Prostate gland (tissue), 2 donors: ENCODE measurements around the gene IREB2. TPM values are rescaled to one million over a fixed set of nuclear protein-coding genes. Genes with fewer than 3 reads are reported as not detected.
A peak's percentile ranks its signal among the peaks of the same experiment; 100 is the strongest.

Source experiments
- DNase-seq: peaks from one replicate; pipeline ENCODE4 v3.0.0-alpha.2; 2019; ENCODE audit warnings: low spot score
- H3K27ac ChIP-seq, 2 donors: fragments of 200-600 bp; sonication (generic); 2 replicates each; pipeline ENCODE4 v1.5.1; 2017 to 2019
- H3K27me3 ChIP-seq: fragments of 200-600 bp; sonication (generic); replicated peaks from 2 replicates; pipeline ENCODE4 v1.5.1; 2019; ENCODE audit not compliant: insufficient read depth
- H3K36me3 ChIP-seq, 2 donors: fragments of 200-600 bp; sonication (generic); 1 replicate in 1 of 2; 2 replicates in 1 of 2; pipeline versions ENCODE4 v1.5.1 to v1.8.1; 2017 to 2019
- H3K4me1 ChIP-seq: fragments of 200-600 bp; sonication (generic); replicated peaks from 2 replicates; pipeline ENCODE4 v1.5.1; 2019
- H3K4me3 ChIP-seq, 2 donors: fragments of 200-600 bp; sonication (generic); 2 replicates each; pipeline ENCODE4 v1.5.1; 2017 to 2019
- H3K9me3 ChIP-seq: fragments of 200-600 bp; sonication (generic); 2 replicates; pipeline ENCODE4 v1.5.1; 2017
- POLR2A ChIP-seq: fragments of 450-650 bp; IDR thresholded peaks from one replicate; pipeline ENCODE4 v1.6.1; 2016; ENCODE audit warnings: antibody characterized with exemption, mild to moderate bottlenecking
- POLR2AphosphoS5 ChIP-seq: sonication (generic); formaldehyde crosslinking; IDR thresholded peaks from one replicate; pipeline ENCODE4 v1.6.1; 2017; ENCODE audit warnings: antibody characterized with exemption
- WGBS: methylation state at CpG from one replicate; pipeline ENCODE4 v1.1.5; 2018; 5-methylcytosine and 5-hydroxymethylcytosine counted together
- intact Hi-C: fragments of 100-400 bp; cut with DNase I; formaldehyde crosslinking; loops from one replicate; pipeline ENCODE4 v1.14.2; 2022
- total RNA-seq, 2 donors: library from RNA; depleted of rRNA; stranded (reverse); fragments of >200 nt; gene quantifications; one replicate each; pipeline ENCODE4 v1.1.0, GENCODE V29; 2016
- TF ChIP-seq, protein P1 (sequence below), 4 experiments: fragments of 200-600 bp in 2 of 4; fragments of 450-650 bp in 2 of 4; sonication (generic) in 2 of 4; IDR thresholded peaks; 1 replicate in 3 of 4; 2 replicates in 1 of 4; pipeline ENCODE4 v1.5.1; 2016 to 2019; ENCODE audit warnings: antibody characterized with exemption in 4 of 4, mild to moderate bottlenecking in 2 of 4, moderate library complexity in 2 of 4

IREB2 gene
- total RNA-seq, 2 donors from 2014 or later = 30.5 to 39.0 TPM

DNA sequence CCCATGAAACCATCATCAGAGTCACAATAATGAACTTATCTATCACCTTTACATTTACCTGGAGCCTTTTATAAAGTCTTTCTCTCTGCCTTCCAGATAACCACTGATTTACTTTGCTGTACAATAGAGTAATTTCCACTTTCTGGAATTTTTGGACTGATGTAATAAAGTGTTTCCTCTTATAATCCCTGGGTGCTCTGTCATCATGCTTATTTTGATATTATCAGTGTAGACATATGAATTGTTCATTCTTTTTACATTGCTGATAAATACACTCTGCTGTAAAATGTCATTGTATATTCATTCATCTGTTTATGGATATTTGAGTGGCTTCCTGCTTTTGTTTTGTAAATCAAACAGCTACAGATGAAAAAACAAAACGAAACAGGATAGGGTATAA, 27.0 kb upstream of the IREB2 start:
- TF ChIP-seq, protein P1, sequence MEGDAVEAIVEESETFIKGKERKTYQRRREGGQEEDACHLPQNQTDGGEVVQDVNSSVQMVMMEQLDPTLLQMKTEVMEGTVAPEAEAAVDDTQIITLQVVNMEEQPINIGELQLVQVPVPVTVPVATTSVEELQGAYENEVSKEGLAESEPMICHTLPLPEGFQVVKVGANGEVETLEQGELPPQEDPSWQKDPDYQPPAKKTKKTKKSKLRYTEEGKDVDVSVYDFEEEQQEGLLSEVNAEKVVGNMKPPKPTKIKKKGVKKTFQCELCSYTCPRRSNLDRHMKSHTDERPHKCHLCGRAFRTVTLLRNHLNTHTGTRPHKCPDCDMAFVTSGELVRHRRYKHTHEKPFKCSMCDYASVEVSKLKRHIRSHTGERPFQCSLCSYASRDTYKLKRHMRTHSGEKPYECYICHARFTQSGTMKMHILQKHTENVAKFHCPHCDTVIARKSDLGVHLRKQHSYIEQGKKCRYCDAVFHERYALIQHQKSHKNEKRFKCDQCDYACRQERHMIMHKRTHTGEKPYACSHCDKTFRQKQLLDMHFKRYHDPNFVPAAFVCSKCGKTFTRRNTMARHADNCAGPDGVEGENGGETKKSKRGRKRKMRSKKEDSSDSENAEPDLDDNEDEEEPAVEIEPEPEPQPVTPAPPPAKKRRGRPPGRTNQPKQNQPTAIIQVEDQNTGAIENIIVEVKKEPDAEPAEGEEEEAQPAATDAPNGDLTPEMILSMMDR (IDR thresholded peaks at IDR 0.05) = no peak
- TF ChIP-seq POLR2AphosphoS5 (no peak), POLR2A (no peak)
- Histone ChIP-seq H3K27ac (no peak overlapping the region), H3K27me3 (no peaks in the 10 kb centered on the region), H3K9me3 (no peaks in the 10 kb centered on the region), H3K36me3 (no peaks in the 10 kb centered on the region), H3K4me3 (no peak overlapping the region), H3K4me1 (no peaks in the 10 kb centered on the region)
- no peak for DNase-seq
- intact Hi-C loops = no loop called here
- 26% methylated on average over 1 of the region's 1 CpG for WGBS

DNA sequence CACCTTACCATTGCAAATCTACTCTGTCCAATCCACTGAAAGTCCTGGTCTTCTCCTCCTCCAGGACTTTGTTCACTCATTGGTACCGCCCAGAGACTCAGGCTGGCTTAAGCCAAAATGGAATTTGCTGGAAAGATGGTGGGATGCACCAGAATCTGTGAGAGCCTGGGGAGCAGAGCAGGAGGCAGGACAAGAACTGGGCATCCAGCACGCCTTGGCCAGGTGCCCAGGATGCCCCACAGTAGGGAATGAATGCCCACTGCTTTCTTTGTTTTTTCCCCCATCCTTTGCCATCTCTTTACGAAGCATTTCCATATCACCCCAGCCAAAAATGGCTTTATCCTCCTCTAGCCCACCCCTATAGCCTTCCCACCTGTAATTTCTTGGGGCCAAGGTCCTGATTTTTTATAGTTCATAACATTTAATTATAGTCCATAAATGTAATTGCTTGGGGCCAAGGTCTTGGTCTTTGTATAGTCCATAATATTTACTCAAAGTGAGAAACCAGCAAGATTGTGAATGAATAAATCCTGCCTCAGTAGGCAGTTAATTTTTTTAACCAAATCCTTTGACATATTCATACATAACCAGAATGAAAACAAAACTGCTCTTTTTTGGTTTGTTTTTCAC, 23.3 kb upstream of the IREB2 start:
- intact Hi-C loops = no loop called here
- no peak for TF ChIP-seq POLR2A
- TF ChIP-seq POLR2AphosphoS5 = no peak
- TF ChIP-seq, protein P1 (IDR thresholded peaks at IDR 0.05) = no peak
- no peaks in the 10 kb centered on the region for H3K27me3 ChIP-seq
- H3K4me1 ChIP-seq = no peaks in the 10 kb centered on the region
- H3K4me3 ChIP-seq = no peak overlapping the region
- H3K27ac ChIP-seq = no peak overlapping the region
- no peaks in the 10 kb centered on the region for H3K36me3 ChIP-seq
- no peaks in the 10 kb centered on the region for H3K9me3 ChIP-seq
- DNase-seq = no peak
- 71% methylated on average over 3 of the region's 3 CpGs for WGBS

DNA sequence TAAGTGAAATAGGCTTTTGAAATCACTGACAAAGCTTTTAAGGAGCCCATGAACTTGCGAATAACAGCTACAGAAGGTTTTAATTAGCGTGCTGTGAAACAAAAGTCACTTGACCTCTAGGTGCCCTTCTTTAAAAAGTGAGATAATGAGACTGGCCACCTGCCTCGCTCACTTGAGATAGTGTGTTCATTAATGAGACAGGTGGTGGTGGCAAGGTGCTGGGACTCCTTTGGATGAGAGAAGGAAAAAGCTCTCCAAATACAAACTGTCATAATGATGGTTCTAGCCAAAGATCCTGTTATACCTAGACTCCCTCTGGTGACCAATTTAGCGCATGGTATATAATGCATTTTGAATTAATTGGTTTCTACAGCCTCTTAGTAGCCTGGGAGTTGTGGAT, 22.7 kb upstream of the IREB2 start:
- 57% methylated on average over 4 of the region's 4 CpGs for WGBS
- TF ChIP-seq, protein P1 (IDR thresholded peaks at IDR 0.05) = peak in 3 of 4 experiments; percentile 29 to 39 (median 36)
- no peak for TF ChIP-seq POLR2AphosphoS5
- DNase-seq = no peak
- Histone ChIP-seq H3K27me3 (no peaks in the 10 kb centered on the region), H3K36me3 (no peaks in the 10 kb centered on the region), H3K4me1 (no peaks in the 10 kb centered on the region), H3K4me3 (no peak overlapping the region), H3K27ac (no peak overlapping the region), H3K9me3 (no peaks in the 10 kb centered on the region)
- intact Hi-C loops = no loop called here

DNA sequence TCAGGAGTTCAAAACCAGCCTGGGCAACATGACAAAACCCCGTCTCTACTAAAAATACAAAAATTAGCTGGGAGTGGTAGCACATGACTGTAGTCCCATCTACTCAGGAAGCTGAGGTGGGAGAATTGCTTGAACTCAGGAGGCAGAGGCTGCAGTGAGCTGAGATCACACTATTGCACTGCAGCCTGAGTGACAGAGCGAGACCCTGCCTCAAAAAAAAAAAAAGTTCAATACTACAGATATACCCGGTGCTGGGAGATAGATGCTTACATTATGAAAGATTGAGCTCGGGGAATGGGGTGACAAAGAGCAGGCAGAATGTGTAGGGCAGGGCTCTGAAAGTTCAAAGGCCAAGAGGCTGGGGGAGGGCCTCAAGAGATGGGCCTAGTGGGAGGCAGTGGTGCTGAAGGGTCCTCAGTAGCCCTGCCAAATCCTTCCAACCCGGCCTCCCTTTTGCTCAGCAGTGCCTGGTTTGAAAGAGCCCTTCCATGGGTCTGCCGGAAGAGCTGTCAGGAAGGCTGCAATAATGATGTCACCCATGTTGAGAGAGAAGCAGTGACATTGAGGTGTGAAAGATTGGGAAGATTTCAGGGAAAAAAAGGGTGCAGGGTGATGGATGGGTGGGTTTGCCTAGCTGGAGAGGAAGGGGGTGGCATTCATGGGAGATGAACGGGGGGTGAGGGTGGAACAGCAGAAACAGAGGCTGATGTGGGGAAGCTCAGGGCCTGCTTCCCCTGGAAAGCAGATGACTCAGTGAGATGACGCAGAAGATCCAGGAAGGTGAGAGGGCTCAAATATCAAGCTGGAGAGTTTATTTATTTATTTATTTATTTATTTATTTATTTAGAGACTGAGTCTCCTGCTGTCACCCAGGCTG, 20.0 kb upstream of the IREB2 start:
- 85% methylated on average over 8 of the region's 8 CpGs for WGBS
- Histone ChIP-seq H3K4me3 (no peak overlapping the region), H3K27me3 (no peaks in the 10 kb centered on the region), H3K9me3 (no peaks in the 10 kb centered on the region), H3K27ac (no peak overlapping the region), H3K4me1 (no peaks in the 10 kb centered on the region), H3K36me3 (no peaks in the 10 kb centered on the region)
- DNase-seq = no peak
- no peak for TF ChIP-seq POLR2A
- no peak for TF ChIP-seq POLR2AphosphoS5
- TF ChIP-seq, protein P1 (IDR thresholded peaks at IDR 0.05) = no peak
- intact Hi-C loops = no loop called here
